Stimulated activated CD8-positive, alpha-beta memory T cell treated with anti-CD3 and anti-CD28 coated beads, Interleukin-15, amount 100 ng/mL, for 4 hours (primary cell): ENCODE measurements around the gene SPAST.
"Not testable (repeated sequence)": the region's sequence is repeated elsewhere in the genome, so short reads cannot be mapped to it uniquely, and the experiment has no call there.

Source experiments
- DNase-seq, 2 donors: peaks; one replicate each; pipeline ENCODE4 v3.0.0-alpha.2; 2020; ENCODE audit warnings: low read depth in 2 of 2

SPAST gene

DNA sequence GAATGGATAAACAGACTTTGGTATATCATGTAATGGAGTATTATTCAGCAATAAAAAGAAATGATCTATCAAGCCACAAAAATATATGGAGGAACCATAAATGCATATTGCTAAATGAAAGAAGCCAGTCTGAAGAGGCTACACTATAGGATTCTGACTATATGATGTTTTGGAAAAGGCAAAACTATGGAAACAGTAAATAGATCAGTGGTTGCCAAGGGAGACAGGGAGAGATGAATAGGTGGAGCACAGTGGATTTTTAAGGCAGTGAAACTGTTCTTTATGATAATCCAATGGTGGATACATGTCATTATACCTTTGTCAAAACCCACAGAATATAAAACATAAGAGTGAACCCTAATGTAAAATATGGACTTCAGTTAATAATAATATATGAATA is 61.3 kb downstream of the SPAST start:
- no peak for DNase-seq

DNA sequence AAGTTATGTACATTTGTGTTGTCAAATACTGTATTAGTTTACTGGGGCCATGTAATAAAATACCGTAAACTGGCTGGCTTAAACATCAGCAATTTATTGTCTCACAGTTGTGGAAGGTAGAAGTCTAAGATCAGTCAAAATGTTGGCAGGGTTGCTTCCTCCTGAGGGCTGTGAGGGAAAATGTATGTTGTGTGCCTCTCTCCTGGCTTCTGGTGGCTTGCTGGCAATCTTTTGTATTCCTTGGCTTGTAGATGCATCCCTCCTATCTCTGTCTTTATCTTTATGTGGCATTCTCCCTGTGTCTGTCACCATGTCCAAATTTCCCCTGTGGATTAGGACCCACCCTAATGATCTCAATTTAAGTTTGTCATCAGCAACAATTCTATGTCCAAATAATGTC is 65.3 kb downstream of the SPAST start:
- no peak for DNase-seq

DNA sequence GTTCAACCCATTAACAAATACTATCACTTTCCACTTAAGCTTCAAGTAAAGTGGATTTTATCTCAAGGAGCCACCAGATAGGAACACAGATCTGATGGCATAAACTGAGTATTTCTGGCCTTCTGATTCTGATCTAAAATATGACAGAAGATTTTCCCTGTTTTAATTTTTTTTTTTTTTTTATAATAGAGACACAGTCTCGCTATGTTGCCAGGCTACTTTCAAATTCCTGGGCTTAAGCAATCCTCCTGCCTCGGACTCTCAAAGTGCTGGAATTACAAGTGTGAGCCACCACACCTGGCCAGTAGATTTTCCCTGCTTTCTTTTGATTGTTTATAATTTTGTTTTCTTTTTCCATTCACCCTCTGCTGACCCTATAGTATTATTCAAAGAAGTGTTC is 65.7 kb downstream of the SPAST start:
- DNase-seq = no peak

DNA sequence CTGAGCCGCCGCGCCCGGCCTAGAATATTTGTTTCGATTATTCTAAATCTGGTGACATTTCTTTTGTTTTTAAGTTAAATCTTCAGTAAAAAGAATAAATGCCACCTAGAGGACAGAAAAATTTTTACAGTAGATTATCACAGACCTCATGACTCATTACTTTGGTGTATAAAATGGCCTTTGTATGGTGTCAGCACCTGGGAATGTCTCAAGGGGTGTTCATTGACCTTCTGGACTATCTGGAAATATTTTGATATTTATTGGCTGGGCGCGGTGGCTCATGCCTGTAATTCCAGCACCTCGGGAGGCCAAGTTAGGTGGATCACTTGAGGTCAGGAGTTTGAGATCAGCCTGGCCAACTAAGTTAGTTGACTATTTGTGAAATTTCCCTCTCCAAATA is 72.1 kb downstream of the SPAST start:
- no peak for DNase-seq

DNA sequence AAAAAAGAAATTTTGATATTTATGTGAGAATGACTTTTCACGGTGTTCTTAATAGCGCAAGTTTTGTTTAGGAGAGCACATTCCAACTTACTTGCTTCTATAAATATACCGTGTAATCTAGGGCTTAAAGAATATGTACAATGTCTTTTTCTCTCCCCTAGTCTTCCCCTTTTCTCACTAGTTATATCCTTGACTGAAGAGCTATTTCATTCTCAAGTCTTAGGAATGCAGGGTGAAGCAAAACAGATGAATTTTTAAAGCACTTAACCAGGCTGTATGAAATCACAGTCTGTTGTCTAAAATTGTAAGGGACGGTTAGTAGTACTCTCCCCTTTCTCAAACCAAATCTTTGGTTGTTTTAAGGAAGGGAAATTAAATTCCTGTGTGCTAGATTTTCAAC is 72.7 kb downstream of the SPAST start:
- DNase-seq = no peak

DNA sequence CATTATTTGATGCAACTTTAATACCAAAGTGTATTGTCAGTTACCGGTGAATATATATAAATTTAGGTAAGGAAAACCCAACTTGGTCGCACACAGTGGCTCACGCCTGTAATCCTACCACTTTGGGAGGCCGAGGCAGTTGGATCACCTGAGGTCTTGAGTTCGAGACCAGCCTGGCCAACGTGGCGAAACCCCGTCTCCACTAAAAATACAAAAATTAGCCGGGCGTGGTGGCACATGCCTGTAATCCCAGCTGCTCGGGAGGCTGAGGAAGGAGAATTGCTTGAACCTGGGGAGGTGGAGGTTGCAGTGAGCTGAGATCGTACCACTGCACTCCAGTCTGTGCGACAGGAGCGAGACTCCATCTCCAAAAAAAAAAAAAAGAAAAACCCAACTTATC is 88.2 kb downstream of the SPAST start:
- not testable (repeated sequence) for DNase-seq

DNA sequence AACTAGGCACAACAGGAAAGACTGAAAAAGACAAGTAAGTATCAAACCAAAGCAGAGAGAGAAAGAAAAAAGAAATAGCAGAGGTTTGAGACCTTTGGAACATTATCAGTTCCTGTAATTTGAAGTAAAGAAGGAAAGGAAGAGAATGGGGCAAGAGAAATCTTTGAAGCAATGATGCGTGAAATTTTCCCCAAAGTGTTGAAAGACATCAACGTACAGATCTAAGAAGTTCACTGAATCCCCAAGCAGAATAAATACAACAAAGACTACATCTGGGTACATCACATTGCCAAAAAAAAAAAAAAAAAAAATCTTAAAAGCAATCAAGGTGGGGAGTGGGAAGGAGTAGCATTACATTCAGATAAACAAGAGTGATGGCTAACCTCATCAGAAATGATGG is 96.3 kb downstream of the SPAST start:
- DNase-seq = no peak

DNA sequence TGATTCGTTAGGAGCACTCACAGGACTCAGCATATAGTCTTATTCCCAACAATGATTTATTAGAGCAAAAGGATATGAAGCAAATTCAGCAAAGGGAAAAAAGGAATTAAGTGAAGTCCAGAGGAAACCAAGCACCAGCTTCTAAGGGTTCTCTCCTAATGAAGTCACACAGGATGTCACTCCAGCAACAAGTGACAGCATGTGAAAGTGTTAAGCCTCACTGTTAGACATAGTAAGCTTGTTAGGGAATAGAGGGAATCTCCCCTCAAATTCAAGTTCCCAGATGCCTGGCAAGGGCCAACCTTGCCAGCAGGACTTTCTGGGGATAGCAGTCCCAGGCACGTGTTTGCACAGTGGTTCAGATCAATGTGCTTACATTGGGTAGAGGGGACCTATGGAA is 97.9 kb downstream of the SPAST start:
- no peak for DNase-seq

DNA sequence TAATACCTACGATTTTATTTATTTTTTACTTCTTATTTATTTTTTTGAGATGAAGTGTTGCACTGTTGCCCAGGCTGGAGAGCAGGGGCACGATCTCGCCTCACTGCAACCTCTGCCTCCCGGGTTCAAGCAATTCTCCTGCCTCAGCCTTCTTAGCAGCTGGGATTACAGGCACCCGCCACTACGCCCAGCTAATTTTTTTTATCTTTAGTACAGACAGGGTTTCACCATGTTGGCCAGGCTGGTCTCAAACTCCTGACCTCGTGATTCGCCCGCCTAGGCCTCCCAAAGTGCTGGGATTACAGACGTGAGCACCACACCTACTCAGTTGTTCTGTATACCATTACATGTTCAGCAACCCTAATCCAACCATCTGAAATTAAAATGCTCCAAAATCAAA is 100.9 kb downstream of the SPAST start:
- not testable (repeated sequence) for DNase-seq

DNA sequence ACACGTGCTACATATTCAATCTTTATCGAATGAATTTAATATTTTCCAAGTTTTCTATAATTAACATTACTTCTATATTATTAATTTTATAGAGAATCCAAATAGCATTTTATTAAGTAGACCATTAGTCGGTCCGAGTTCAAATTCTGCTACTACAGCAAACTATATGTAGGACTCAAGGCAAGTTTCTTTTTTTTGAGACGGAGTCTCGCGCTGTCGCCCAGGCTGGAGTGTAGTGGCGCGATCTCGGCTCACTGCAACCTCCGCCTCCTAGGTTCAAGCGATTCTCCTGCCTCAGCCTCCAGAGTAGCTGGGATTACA is 101.6 kb downstream of the SPAST start:
- DNase-seq = not testable (repeated sequence)

DNA sequence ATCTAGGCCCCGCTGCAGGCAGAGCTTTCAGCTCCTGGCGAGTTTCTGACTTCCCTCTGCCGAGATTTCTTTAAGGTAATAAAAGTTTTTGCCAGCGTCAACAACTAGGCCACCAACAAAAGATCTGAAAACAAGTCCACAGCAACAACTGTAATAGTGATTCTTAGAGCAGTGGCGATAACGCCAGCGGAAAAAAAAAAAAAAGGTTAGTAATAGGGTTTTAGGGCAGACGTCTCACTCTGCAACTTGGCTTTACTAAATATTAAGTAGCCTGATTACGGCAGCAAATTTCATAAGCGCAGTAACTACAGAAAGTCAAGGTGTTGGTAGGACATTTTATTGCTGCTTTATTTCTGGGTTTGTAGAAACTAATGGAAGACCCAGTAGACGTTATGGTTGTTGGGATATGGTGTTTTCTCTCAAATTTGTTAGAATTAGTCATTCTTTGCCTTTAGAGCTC is 102.8 kb downstream of the SPAST start:
- no peak for DNase-seq

DNA sequence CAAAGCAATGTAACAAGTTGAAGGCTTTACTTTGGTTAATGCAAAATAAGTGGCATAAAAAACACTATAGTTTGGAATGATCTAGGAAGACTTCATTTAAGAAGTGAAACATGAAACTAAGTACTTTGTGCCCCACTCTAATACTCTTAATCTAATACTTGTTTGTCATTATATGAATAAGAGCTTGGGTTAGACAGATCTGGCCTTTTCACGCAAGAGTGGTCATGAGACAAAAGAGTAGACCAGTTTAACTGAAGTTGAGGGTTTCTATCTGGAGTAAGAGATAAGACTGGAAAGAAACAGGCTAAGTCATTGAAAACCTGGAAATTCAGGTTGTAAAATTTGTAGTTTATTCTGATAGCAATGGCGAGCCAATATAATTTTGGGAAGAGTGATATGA is 105.2 kb downstream of the SPAST start:
- DNase-seq = no peak

DNA sequence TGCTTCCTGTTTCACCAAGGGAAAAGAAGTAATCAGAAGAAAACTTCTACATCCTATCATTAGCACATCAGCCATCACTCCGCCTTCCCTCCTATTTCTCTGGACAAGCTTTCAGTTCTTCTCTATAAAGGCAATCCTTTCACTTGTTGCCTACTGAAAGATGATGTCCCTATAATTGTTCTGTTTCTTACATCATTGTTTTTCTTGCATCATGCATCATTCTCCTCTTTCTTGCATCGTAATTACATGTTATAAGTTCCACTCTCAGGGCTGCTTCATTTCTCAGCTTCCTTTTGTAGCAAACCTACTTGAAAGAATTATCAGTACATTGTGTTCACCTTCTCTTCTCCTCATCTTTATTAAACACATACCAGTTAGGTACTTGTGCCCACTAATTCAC is 109.5 kb downstream of the SPAST start:
- DNase-seq = no peak

DNA sequence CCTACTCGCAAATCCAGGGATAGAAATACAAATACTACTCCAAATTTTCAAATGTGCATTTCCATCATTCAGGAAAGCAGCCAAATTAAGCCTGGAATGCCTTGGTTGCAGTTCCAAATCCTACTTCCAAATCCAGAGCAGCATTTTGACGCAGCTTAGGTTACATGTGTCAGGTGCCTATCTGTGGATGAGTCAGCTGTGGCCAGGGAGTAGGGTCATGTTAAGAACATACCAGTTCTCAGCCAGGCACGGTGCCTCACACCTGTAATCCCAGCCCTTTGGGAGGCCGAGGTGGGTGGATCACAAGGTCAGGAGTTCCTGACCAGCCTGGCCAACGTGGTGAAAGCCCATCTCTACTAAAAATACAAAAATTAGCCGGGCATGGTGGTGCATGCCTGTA is 119.3 kb downstream of the SPAST start:
- no peak for DNase-seq

DNA sequence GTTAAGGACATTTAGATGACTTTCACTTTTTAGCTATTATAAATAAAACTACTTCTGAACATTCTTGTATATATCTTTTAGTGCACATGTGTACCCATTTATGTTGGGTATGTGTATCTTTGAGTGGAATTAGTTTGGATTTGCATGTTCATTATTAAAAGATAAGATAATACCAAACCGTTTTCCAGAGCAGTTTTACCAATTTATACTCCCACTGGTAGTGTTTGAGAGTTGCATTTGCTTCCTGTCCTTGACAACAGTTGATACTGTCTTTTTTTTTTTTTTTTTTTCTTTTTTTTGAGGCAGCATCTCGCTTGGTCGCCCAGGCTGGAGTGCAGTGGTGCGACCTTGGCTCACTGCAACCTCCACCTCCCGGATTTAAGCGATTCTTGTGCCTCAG is 125.7 kb downstream of the SPAST start:
- no peak for DNase-seq

DNA sequence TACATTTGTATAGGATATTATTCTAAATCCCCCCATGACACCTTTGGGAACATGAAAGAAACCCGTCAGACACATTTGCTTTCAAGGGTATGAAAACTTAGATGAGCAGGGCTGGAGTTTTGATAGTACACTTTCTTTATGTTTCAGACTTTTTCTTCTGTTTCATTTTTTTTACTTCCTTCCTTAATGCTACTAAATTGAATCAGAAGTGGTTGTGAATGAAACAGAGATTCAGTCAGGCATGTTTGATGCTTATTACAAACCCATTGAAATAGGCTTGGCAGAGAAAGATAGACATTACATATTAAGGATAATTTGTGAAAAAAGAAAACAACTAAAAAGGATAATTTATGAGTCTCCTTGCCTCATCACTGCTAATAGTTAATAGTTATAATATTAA is 129.1 kb downstream of the SPAST start:
- DNase-seq = no peak

DNA sequence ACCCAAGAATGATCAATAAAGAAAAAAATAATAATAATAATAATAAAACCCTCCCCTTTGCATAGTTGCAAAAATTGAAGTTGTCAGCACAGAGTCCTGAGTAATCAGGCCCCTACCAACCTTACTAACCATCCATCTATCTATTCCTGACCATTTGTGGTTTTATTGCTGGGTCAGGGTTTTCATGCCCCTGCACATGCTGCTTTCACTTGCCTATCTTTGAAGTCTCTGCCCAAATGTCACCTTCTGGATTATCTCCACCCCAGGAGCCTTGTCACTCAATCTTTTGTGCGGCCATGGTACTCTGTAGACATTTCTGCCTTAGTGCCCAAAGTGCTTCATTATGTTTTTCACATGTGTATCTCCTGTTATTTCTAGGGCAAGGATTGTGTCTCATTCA is 137.5 kb downstream of the SPAST start:
- no peak for DNase-seq

DNA sequence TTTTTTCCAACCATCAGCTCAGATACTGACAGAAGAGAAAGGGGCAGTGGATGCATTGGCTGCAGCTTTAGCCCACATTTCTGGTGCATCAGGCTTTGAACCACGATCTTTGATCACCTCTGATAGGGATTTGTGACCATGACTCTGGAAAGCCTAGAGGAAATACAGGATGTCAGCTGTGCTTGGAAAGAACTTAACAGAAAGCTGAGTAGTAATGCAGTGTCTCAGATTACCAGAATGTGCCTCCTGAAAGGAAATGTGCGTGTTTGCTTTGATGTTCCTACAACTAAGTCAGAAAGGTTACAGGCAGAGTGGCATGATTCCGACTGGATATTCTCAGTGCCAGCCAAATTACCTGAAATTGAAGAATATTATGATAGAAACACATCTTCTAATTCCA is 140.1 kb downstream of the SPAST start:
- not testable (repeated sequence) for DNase-seq
